GM19463 (cell line): ENCODE results near the gene DGAT2.
"Not testable (repeated sequence)": the region's sequence is repeated elsewhere in the genome, so short reads cannot be mapped to it uniquely, and the experiment has no call there.

ENCODE experiments used
- ATAC-seq: cut with Tn5 transposase; IDR thresholded peaks from one replicate; pipeline ENCODE4 v1.9.1; 2021; ENCODE audit warnings: mild to moderate bottlenecking, moderate library complexity; ENCODE audit not compliant: unreplicated experiment

The DGAT2 gene

GRCh38 chr11:75754933-75755332 lies 13.6 kb upstream of the DGAT2 start:
- ATAC-seq: not testable (repeated sequence)

- ATAC-seq: no peak
Measured at GRCh38 chr11:75757651-75758050, 10.9 kb upstream of the DGAT2 start.

GRCh38 chr11:75759832-75760231 lies 8.7 kb upstream of the DGAT2 start:
- ATAC-seq: no peak

- no peak for ATAC-seq
Measured at GRCh38 chr11:75760243-75760642, 8.3 kb upstream of the DGAT2 start.

- ATAC-seq: no peak
Measured at GRCh38 chr11:75760710-75761493, 7.7 kb upstream of the DGAT2 start.

- no peak for ATAC-seq
Measured at GRCh38 chr11:75762158-75762557, 6.4 kb upstream of the DGAT2 start.

- ATAC-seq: no peak
Measured at GRCh38 chr11:75762885-75763284, 5.7 kb upstream of the DGAT2 start.

GRCh38 chr11:75763846-75764245 lies 4.7 kb upstream of the DGAT2 start:
- no peak for ATAC-seq

- no peak for ATAC-seq
Measured at GRCh38 chr11:75765116-75765515, 3.5 kb upstream of the DGAT2 start.

- ATAC-seq: no peak
Measured at GRCh38 chr11:75766443-75767227, 1.9 kb upstream of the DGAT2 start.

- ATAC-seq: no peak
Measured at GRCh38 chr11:75767228-75767572, 1.4 kb upstream of the DGAT2 start.

- no peak for ATAC-seq
Measured at GRCh38 chr11:75767793-75768111, 826 bp upstream of the DGAT2 start.

- no peak for ATAC-seq
Measured at GRCh38 chr11:75768909-75769771, 562 bp downstream of the DGAT2 start.

- ATAC-seq: no peak
Measured at GRCh38 chr11:75770102-75770501, 1.5 kb downstream of the DGAT2 start.

- no peak for ATAC-seq
Measured at GRCh38 chr11:75771646-75772410, 3.2 kb downstream of the DGAT2 start.

GRCh38 chr11:75773595-75774353 lies 5.2 kb downstream of the DGAT2 start:
- ATAC-seq: peak; percentile 85

- no peak for ATAC-seq
Measured at GRCh38 chr11:75775056-75775455, 6.5 kb downstream of the DGAT2 start.

- no peak for ATAC-seq
Measured at GRCh38 chr11:75776546-75776945, 8.0 kb downstream of the DGAT2 start.

GRCh38 chr11:75777461-75778110 lies 9.0 kb downstream of the DGAT2 start:
- ATAC-seq: no peak

GRCh38 chr11:75778962-75779361 lies 10.4 kb downstream of the DGAT2 start:
- ATAC-seq: no peak
